GM12878 (cell line): ENCODE results near the gene COL7A1. TPM values are rescaled to one million over a fixed set of nuclear protein-coding genes. Genes with fewer than 3 reads are reported as not detected.

Source experiments
- ATAC-seq: fragments of 200-7000 bp; cut with Tn5 transposase; 3 replicates; pipeline ENCODE4 v1.9.1; 2020; ENCODE audit warnings: mild to moderate bottlenecking, moderate library complexity
- BruUV-seq: library from RNA; stranded (reverse); fragments of 400-500 nt; replicated peaks from 2 replicates; lab custom pipeline; 2021; lab: Mats Ljungman, UMichigan
- CTCF ChIA-PET: fragments of 300-600 bp; sonication (Branson Sonifier 250); formaldehyde crosslinking; extraction: SDS; loops from one replicate; lab custom pipeline; 2021; ENCODE audit warnings: inconsistent platforms; lab: Yijun Ruan, JAX
- POLR2A ChIA-PET: fragments of 350-600 bp; formaldehyde crosslinking; extraction: SDS; loops from one replicate; lab custom pipeline; 2021; ENCODE audit warnings: inconsistent platforms; lab: Charles Lee
- RAD21 ChIA-PET: fragments of 300-600 bp; sonication (Branson Sonifier 250); formaldehyde crosslinking; loops from one replicate; lab custom pipeline; 2023; ENCODE audit warnings: antibody characterized with exemption; ENCODE audit not compliant: unreplicated experiment; lab: Charles Lee
- SMC1A ChIA-PET: fragments of 300-600 bp; sonication (Branson Sonifier 250); formaldehyde crosslinking; loops from one replicate; lab custom pipeline; 2023; ENCODE audit not compliant: unreplicated experiment, uncharacterized antibody; lab: Charles Lee
- DNase-seq: peaks from one replicate; pipeline ENCODE4 v3.0.0-alpha.2; 2011; ENCODE audit warnings: low read depth, low spot score
- FAIRE-seq: peaks from 3 replicates; lab custom pipeline; 2011; peaks lifted over from hg19 to GRCh38; lab: Jason Lieb, UNC
- H2AFZ ChIP-seq: 2 replicates; pipeline ENCODE4 v1.6.0; 2011; ENCODE audit warnings: low read depth, low read length, control low read depth; ENCODE audit not compliant: control insufficient read depth
- H3K27ac ChIP-seq: 2 replicates; pipeline ENCODE4 v1.5.1; 2011; ENCODE audit warnings: control low read depth; ENCODE audit not compliant: control insufficient read depth, insufficient read depth
- H3K27me3 ChIP-seq, 2 experiments: replicated peaks in 1 of 2; 2 replicates each; pipeline versions ENCODE4 v1.6.0 to v1.6.1; 2011; ENCODE audit warnings: low read length in 1 of 2; ENCODE audit not compliant: control insufficient read depth in 2 of 2, insufficient read depth in 2 of 2
- H3K36me3 ChIP-seq, 2 experiments: 2 replicates each; pipeline ENCODE4 v1.5.1; 2011; ENCODE audit warnings: low read length in 1 of 2; ENCODE audit not compliant: control insufficient read depth in 2 of 2, insufficient read depth in 2 of 2
- H3K4me1 ChIP-seq: 2 replicates; pipeline ENCODE4 v1.6.1; 2011; ENCODE audit warnings: mild to moderate bottlenecking, low read length, moderate library complexity, mixed read lengths; ENCODE audit not compliant: control insufficient read depth, insufficient read depth
- H3K4me2 ChIP-seq: 2 replicates; pipeline ENCODE4 v1.6.0; 2011; ENCODE audit warnings: control low read depth; ENCODE audit not compliant: control insufficient read depth, insufficient read depth
- H3K4me3 ChIP-seq: fragments of 200-600 bp; sonication (generic); 2 replicates; pipeline ENCODE4 v1.5.1; 2016
- H3K79me2 ChIP-seq: 2 replicates; pipeline ENCODE4 v1.6.0; 2011; ENCODE audit warnings: low read length; ENCODE audit not compliant: control insufficient read depth, insufficient read depth
- H3K9ac ChIP-seq: 2 replicates; pipeline ENCODE4 v1.8.0; 2011; ENCODE audit warnings: low read length, control low read depth, mixed read lengths; ENCODE audit not compliant: control insufficient read depth, insufficient read depth
- H3K9me3 ChIP-seq: replicated peaks from 3 replicates; pipeline ENCODE4 v1.5.1; 2011; ENCODE audit warnings: mild to moderate bottlenecking, low read length; ENCODE audit not compliant: control insufficient read depth, insufficient read depth
- H4K20me1 ChIP-seq: 2 replicates; pipeline ENCODE4 v1.6.0; 2011; ENCODE audit not compliant: control insufficient read depth, insufficient read depth
- CBFB ChIP-seq: IDR thresholded peaks from 2 replicates; pipeline ENCODE4 v1.6.1; 2016; ENCODE audit warnings: antibody characterized with exemption, low read depth
- CREB1 ChIP-seq: IDR thresholded peaks from 2 replicates; pipeline ENCODE4 v1.6.1; 2012; ENCODE audit warnings: low read depth, mild to moderate bottlenecking, inconsistent platforms
- FOS ChIP-seq: IDR thresholded peaks from 3 replicates; pipeline ENCODE4 v1.6.1; 2011; ENCODE audit warnings: borderline replicate concordance; ENCODE audit not compliant: insufficient read length; ENCODE audit errors: extremely low read depth
- PBX3 ChIP-seq: IDR thresholded peaks from 2 replicates; pipeline ENCODE4 v1.6.1; 2011; ENCODE audit warnings: mild to moderate bottlenecking, low read depth, low read length, moderate library complexity; ENCODE audit not compliant: insufficient replicate concordance
- PKNOX1 ChIP-seq: fragments of 450-650 bp; IDR thresholded peaks from 2 replicates; pipeline ENCODE4 v1.6.1; 2016; ENCODE audit warnings: mild to moderate bottlenecking
- REST ChIP-seq: IDR thresholded peaks from 2 replicates; pipeline ENCODE4 v1.6.1; 2012; ENCODE audit warnings: mild to moderate bottlenecking, low read depth, low read length
- RFX5 ChIP-seq: IDR thresholded peaks from 2 replicates; pipeline ENCODE4 v1.6.1; 2011; ENCODE audit warnings: low read depth, low read length, improper control_type of control experiment
- RUNX3 ChIP-seq: IDR thresholded peaks from 2 replicates; pipeline ENCODE4 v1.6.1; 2012; ENCODE audit warnings: low read length, inconsistent platforms
- SMAD1 ChIP-seq: fragments of 450-650 bp; IDR thresholded peaks from 2 replicates; pipeline ENCODE4 v1.6.1; 2018; ENCODE audit warnings: mild to moderate bottlenecking, low read depth; ENCODE audit not compliant: partially characterized antibody
- STAT1 ChIP-seq: fragments of 450-650 bp; conservative IDR thresholded peaks from 2 replicates; pipeline ENCODE4 v1.6.1; 2014; ENCODE audit warnings: antibody characterized with exemption, mild to moderate bottlenecking
- TBL1XR1 ChIP-seq: IDR thresholded peaks from 2 replicates; pipeline ENCODE4 v1.6.1; 2012; ENCODE audit warnings: low read depth, low read length, improper control_type of control experiment
- TCF12 ChIP-seq: IDR thresholded peaks from 2 replicates; pipeline ENCODE4 v1.6.1; 2011; ENCODE audit warnings: low read depth, mild to moderate bottlenecking, low read length
- WGBS: methylation state at CpG from one replicate; pipeline ENCODE4 v1.1.6; 2016; ENCODE audit warnings: low lambda C conversion rate; ENCODE audit not compliant: insufficient replicate concordance, insufficient coverage; ENCODE audit errors: missing lambda C conversion rate; 5-methylcytosine and 5-hydroxymethylcytosine counted together
- in situ Hi-C: fragments of 300-500 bp; cut with MboI; formaldehyde crosslinking; loops from 9 replicates; pipeline ENCODE4 v1.14.3; 2018; ENCODE audit warnings: mixed read lengths
- intact Hi-C: fragments of 100-400 bp; cut with micrococcal nuclease; formaldehyde crosslinking; loops from one replicate; pipeline ENCODE4 v1.14.2; 2022; ENCODE audit not compliant: unreplicated experiment
- polyA plus RNA-seq, 11 experiments: library from polyadenylated mRNA; depleted of rRNA in 4 of 11; unstranded in 6 of 11; stranded (reverse) in 5 of 11; fragments of >200 nt; fragmentation: Nextera tagmentation in 4 of 11; fragmentation: Illumina TruSeq in 1 of 11; extraction: Ambion mirVana in 4 of 11; extraction: Trizol in 1 of 11; gene quantifications; 1 replicate in 1 of 11; 2 replicates in 10 of 11; pipeline versions ENCODE4 v1.2.1 to v1.2.3, GENCODE V29; 2011 to 2016; ENCODE audit warnings: inconsistent platforms in 2 of 11, missing spikeins in 2 of 11, low read depth in 1 of 11
- total RNA-seq, 4 experiments: library from RNA; depleted of rRNA in 3 of 4; stranded (reverse); fragments of >200 nt in 3 of 4; fragmentation: Illumina TruSeq in 1 of 4; extraction: Trizol in 1 of 4; gene quantifications; 2 replicates each; pipeline versions ENCODE4 v1.2.1 to v1.2.3, GENCODE V29; 2013 to 2021

Gene COL7A1
- total and polyA plus RNA-seq, 10 of the 15 experiments (the other 5 are each of a cell fraction or from before 2014, with no cell fraction given): 0.01 to 1.9 (median 0.29) TPM; not detected in 1

- TF ChIP-seq REST (no peak), FOS (no peak), TBL1XR1 (no peak)
Observed at GRCh38 chr3:48516571-48516970, 78.6 kb downstream of the COL7A1 start (continued).

GRCh38 chr3:48514431-48515227, 80.5 kb downstream of the COL7A1 start:
- Histone ChIP-seq H3K4me2 (no peak overlapping the region; the same call in 1 of the 2 replicates), H2AFZ (no peak overlapping the region), H3K9me3 (no peaks in the 10 kb centered on the region), H3K79me2 (no peaks in the 10 kb centered on the region), H3K9ac (no peak overlapping the region), H3K27me3 (no peaks in the 10 kb centered on the region), H4K20me1 (no peaks in the 10 kb centered on the region; the same call in 1 of the 2 replicates), H3K27ac (no peak overlapping the region), H3K4me3 (no peak overlapping the region), H3K36me3 (peaks cover 0 to 6% of the 10 kb centered on the region in 2 experiments; a peak in 3 of 4 replicates), H3K4me1 (peaks cover 12% of the 10 kb centered on the region)
- no peak for TF ChIP-seq STAT1
- TF ChIP-seq RFX5: no peak
- TF ChIP-seq RUNX3: peak; percentile 91
- peak; percentile 70 for TF ChIP-seq CBFB
- peak; percentile 87 for TF ChIP-seq PKNOX1
- TF ChIP-seq PBX3: peak; percentile 66
- TF ChIP-seq CREB1: peak; percentile 23; the same call in 1 of the 2 replicates
- TF ChIP-seq TCF12: 0 out of 2 replicates have a peak, but pooled peaks have one; percentile 25
- no peak for TF ChIP-seq SMAD1
- ChIA-PET SMC1A (interaction anchor here (0.5 to 1.7 kb wide), 3 partner anchors 17 to 78 kb away, joined by 3 read pairs; no protein-coding TSS in a partner anchor), CTCF (no interaction called here), POLR2A (interaction anchor here (0.8 kb wide), 1 partner anchor 17 kb away, joined by 4 read pairs; no protein-coding TSS in a partner anchor), RAD21 (interaction anchor here (0.6 to 1.0 kb wide), 2 partner anchors 42 to 122 kb away, joined by 3 read pairs; no protein-coding TSS in a partner anchor)
- intact Hi-C loops (loop anchor here (5.0 kb wide), 1 partner anchor 33 kb away; no protein-coding TSS in a partner anchor), in situ Hi-C loops (no loop called here)
- peak; percentile 57 for ATAC-seq
- BruUV-seq: no TSS peak
- DNase-seq: no peak
- FAIRE-seq: peak; percentile 52
- WGBS: 30% methylated on average over 8 of the region's 8 CpGs
